ENCODE measurements around the gene TENM3. TPM values are rescaled to one million over a fixed set of nuclear protein-coding genes. Genes with fewer than 3 reads are reported as not detected.

TENM3 gene
- total RNA-seq, 1 donor from 2014 or later, result 106 TPM

GRCh38 chr4:182671749-182672148 is 428.5 kb downstream of the TENM3 start:
- peaks cover 20% of the 10 kb centered on the region for H3K36me3 Mint-ChIP-seq
- DNase-seq (ENCODE audit: low spot score in 2 of 2, unreplicated experiment in 2 of 2), result no peak
- no peaks in the 10 kb centered on the region for H3K27me3 Mint-ChIP-seq (ENCODE audit: low read depth)
- TF ChIP-seq CTCF (IDR thresholded peaks at IDR 0.05; ENCODE audit: unreplicated experiment), result no peak
- H3K9me3 Mint-ChIP-seq, result peaks cover 5% of the 10 kb centered on the region
- H3K4me3 Mint-ChIP-seq, result no peak overlapping the region
- H3K4me1 Mint-ChIP-seq, result no peaks in the 10 kb centered on the region
- H3K27ac Mint-ChIP-seq, result no peak overlapping the region

GRCh38 chr4:182678590-182678989 is 435.4 kb downstream of the TENM3 start:
- no peak overlapping the region for H3K4me3 Mint-ChIP-seq
- DNase-seq (ENCODE audit: low spot score in 2 of 2, unreplicated experiment in 2 of 2), result no peak
- no peak overlapping the region for H3K27ac Mint-ChIP-seq
- TF ChIP-seq CTCF (IDR thresholded peaks at IDR 0.05; ENCODE audit: unreplicated experiment), result no peak
- H3K9me3 Mint-ChIP-seq, result no peaks in the 10 kb centered on the region
- H3K4me1 Mint-ChIP-seq, result peaks cover 3% of the 10 kb centered on the region
- H3K27me3 Mint-ChIP-seq (ENCODE audit: low read depth), result no peaks in the 10 kb centered on the region
- peaks cover 22% of the 10 kb centered on the region for H3K36me3 Mint-ChIP-seq

- no peak for TF ChIP-seq CTCF (IDR thresholded peaks at IDR 0.05; ENCODE audit: unreplicated experiment)
- no peak overlapping the region for H3K27ac Mint-ChIP-seq
- peaks cover 7% of the 10 kb centered on the region for H3K4me1 Mint-ChIP-seq
- H3K4me3 Mint-ChIP-seq, result no peak overlapping the region
- H3K27me3 Mint-ChIP-seq (ENCODE audit: low read depth), result no peaks in the 10 kb centered on the region
- DNase-seq (ENCODE audit: low spot score in 2 of 2, unreplicated experiment in 2 of 2), result no peak
- H3K9me3 Mint-ChIP-seq, result no peaks in the 10 kb centered on the region
- peaks cover 22% of the 10 kb centered on the region for H3K36me3 Mint-ChIP-seq
Measured at GRCh38 chr4:182679533-182679932, 436.3 kb downstream of the TENM3 start.

GRCh38 chr4:182680234-182680653 is 437.0 kb downstream of the TENM3 start:
- no peaks in the 10 kb centered on the region for H3K27me3 Mint-ChIP-seq (ENCODE audit: low read depth)
- H3K36me3 Mint-ChIP-seq, result peaks cover 22% of the 10 kb centered on the region
- DNase-seq (ENCODE audit: low spot score in 2 of 2, unreplicated experiment in 2 of 2), result no peak
- peaks cover 7% of the 10 kb centered on the region for H3K4me1 Mint-ChIP-seq
- no peak overlapping the region for H3K27ac Mint-ChIP-seq
- no peak overlapping the region for H3K4me3 Mint-ChIP-seq
- H3K9me3 Mint-ChIP-seq, result no peaks in the 10 kb centered on the region
- no peak for TF ChIP-seq CTCF (IDR thresholded peaks at IDR 0.05; ENCODE audit: unreplicated experiment)

- no peaks in the 10 kb centered on the region for H3K9me3 Mint-ChIP-seq
- no peaks in the 10 kb centered on the region for H3K27me3 Mint-ChIP-seq (ENCODE audit: low read depth)
- no peak overlapping the region for H3K27ac Mint-ChIP-seq
- peaks cover 7% of the 10 kb centered on the region for H3K4me1 Mint-ChIP-seq
- TF ChIP-seq CTCF (IDR thresholded peaks at IDR 0.05; ENCODE audit: unreplicated experiment), result no peak
- no peak for DNase-seq (ENCODE audit: low spot score in 2 of 2, unreplicated experiment in 2 of 2)
- H3K4me3 Mint-ChIP-seq, result no peak overlapping the region
- H3K36me3 Mint-ChIP-seq, result peaks cover 23% of the 10 kb centered on the region
Measured at GRCh38 chr4:182683661-182684060, 440.5 kb downstream of the TENM3 start.

- no peak for TF ChIP-seq CTCF (IDR thresholded peaks at IDR 0.05; ENCODE audit: unreplicated experiment)
Measured at GRCh38 chr4:182684796-182685195, 441.6 kb downstream of the TENM3 start.

More at GRCh38 chr4:182684796-182685195, 441.6 kb downstream of the TENM3 start:
- H3K4me1 Mint-ChIP-seq, result peaks cover 7% of the 10 kb centered on the region
- H3K9me3 Mint-ChIP-seq, result no peaks in the 10 kb centered on the region
- no peak overlapping the region for H3K27ac Mint-ChIP-seq
- no peak for DNase-seq (ENCODE audit: low spot score in 2 of 2, unreplicated experiment in 2 of 2)
- no peaks in the 10 kb centered on the region for H3K27me3 Mint-ChIP-seq (ENCODE audit: low read depth)
- H3K4me3 Mint-ChIP-seq, result no peak overlapping the region
- peaks cover 31% of the 10 kb centered on the region for H3K36me3 Mint-ChIP-seq

Measured in mesothelial cell of epicardium (in vitro differentiated cells).